Activated B cell treated with CpG ODN at 0.5 μM for 24 hours (primary cell): Measurements from ENCODE around the gene PLEKHA6. TPM values are rescaled to one million over a fixed set of nuclear protein-coding genes. Genes with fewer than 3 reads are reported as not detected.

Experiments used
- ATAC-seq: fragments of 200-7000 bp; cut with Tn5 transposase; one replicate; pipeline ENCODE4 v1.10.0; 2021; ENCODE audit warnings: low read depth, mild to moderate bottlenecking, moderate library complexity
- CTCF ChIA-PET: fragments of 350-600 bp; sonication (Branson Sonifier 250); formaldehyde crosslinking; loops from one replicate; lab custom pipeline; 2021; ENCODE audit warnings: antibody characterized with exemption; lab: Charles Lee
- POLR2A ChIA-PET: fragments of 350-600 bp; sonication (Branson Sonifier 250); formaldehyde crosslinking; loops from one replicate; lab custom pipeline; 2021; ENCODE audit warnings: antibody characterized with exemption; lab: Charles Lee
- DNase-seq: peaks from one replicate; pipeline ENCODE4 v3.0.0; 2022
- H3K27ac Mint-ChIP-seq: one replicate; pipeline ENCODE4 v1.8.0; 2020; ENCODE audit warnings: mixed read lengths
- H3K27me3 Mint-ChIP-seq: one replicate; pipeline ENCODE4 v1.8.0; 2021; ENCODE audit warnings: mixed read lengths
- H3K36me3 Mint-ChIP-seq: one replicate; pipeline ENCODE4 v1.8.0; 2021; ENCODE audit warnings: low read depth, mixed read lengths
- H3K4me1 Mint-ChIP-seq: one replicate; pipeline ENCODE4 v1.8.0; 2021; ENCODE audit warnings: mixed read lengths
- H3K4me3 Mint-ChIP-seq: one replicate; pipeline ENCODE4 v1.8.0; 2020; ENCODE audit warnings: mild to moderate bottlenecking, mixed read lengths
- H3K9me3 Mint-ChIP-seq: one replicate; pipeline ENCODE4 v1.8.0; 2020; ENCODE audit warnings: mixed read lengths
- intact Hi-C: fragments of 100-400 bp; cut with micrococcal nuclease; formaldehyde crosslinking; loops from one replicate; pipeline ENCODE4 v1.15.1; 2024
- total RNA-seq: library from RNA; stranded (reverse); gene quantifications from 2 replicates; pipeline ENCODE4 v1.2.3, GENCODE V29; 2022
- TF ChIP-seq, protein P1 (sequence below): fragments of 200-600 bp; IDR thresholded peaks from one replicate; pipeline ENCODE4 v1.8.0; 2022; ENCODE audit warnings: antibody characterized with exemption, mild to moderate bottlenecking

Gene PLEKHA6, protein sequence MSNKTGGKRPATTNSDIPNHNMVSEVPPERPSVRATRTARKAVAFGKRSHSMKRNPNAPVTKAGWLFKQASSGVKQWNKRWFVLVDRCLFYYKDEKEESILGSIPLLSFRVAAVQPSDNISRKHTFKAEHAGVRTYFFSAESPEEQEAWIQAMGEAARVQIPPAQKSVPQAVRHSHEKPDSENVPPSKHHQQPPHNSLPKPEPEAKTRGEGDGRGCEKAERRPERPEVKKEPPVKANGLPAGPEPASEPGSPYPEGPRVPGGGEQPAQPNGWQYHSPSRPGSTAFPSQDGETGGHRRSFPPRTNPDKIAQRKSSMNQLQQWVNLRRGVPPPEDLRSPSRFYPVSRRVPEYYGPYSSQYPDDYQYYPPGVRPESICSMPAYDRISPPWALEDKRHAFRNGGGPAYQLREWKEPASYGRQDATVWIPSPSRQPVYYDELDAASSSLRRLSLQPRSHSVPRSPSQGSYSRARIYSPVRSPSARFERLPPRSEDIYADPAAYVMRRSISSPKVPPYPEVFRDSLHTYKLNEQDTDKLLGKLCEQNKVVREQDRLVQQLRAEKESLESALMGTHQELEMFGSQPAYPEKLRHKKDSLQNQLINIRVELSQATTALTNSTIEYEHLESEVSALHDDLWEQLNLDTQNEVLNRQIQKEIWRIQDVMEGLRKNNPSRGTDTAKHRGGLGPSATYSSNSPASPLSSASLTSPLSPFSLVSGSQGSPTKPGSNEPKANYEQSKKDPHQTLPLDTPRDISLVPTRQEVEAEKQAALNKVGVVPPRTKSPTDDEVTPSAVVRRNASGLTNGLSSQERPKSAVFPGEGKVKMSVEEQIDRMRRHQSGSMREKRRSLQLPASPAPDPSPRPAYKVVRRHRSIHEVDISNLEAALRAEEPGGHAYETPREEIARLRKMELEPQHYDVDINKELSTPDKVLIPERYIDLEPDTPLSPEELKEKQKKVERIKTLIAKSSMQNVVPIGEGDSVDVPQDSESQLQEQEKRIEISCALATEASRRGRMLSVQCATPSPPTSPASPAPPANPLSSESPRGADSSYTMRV
- total RNA-seq, result 0.61 and 0.62 TPM in 2 replicates

DNA sequence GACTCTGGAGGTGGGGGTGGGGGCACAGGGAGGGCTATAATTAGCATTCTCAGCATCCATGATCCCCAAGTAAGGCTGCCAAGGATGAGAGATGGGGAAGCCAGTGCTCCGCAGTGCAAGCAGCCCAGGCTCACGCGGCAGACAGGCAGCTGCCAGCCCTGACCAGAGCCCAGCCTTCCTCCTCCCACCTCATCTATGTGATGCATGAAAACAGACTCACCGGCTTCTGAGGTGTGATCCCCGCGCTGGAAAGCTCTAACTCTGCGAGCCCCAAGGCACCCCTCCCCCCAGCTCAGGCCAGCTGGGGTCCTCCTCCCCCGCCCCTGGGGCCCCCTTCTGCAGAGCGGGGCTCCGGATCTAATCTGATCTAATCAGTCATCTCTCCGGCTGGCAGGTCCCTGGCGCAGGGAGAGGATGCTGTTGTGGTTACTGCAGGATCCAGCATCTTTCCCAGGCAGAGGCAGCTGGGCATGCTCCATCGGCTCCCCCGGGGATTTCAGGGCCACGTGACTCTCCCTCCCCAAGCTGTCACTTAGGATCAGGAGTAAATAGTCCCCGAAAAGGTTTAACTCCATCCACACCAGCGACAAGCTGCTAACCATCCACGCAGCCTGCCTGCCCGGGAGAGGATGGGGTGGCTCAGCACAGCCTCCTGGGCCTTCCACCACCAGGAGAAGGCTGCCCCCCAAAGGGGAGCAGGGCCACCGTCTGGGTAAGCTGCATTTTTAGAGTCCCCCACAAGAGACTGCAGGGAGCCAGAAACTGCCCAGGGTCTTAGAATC, at the start of gene PLEKHA6:
TSS of gene PLEKHA6 (minus strand) at position 456 of the 782 bp plus-strand sequence. CDS start 86,202 bp downstream, outside the sequence.
- TF ChIP-seq, protein P1, sequence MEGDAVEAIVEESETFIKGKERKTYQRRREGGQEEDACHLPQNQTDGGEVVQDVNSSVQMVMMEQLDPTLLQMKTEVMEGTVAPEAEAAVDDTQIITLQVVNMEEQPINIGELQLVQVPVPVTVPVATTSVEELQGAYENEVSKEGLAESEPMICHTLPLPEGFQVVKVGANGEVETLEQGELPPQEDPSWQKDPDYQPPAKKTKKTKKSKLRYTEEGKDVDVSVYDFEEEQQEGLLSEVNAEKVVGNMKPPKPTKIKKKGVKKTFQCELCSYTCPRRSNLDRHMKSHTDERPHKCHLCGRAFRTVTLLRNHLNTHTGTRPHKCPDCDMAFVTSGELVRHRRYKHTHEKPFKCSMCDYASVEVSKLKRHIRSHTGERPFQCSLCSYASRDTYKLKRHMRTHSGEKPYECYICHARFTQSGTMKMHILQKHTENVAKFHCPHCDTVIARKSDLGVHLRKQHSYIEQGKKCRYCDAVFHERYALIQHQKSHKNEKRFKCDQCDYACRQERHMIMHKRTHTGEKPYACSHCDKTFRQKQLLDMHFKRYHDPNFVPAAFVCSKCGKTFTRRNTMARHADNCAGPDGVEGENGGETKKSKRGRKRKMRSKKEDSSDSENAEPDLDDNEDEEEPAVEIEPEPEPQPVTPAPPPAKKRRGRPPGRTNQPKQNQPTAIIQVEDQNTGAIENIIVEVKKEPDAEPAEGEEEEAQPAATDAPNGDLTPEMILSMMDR, result no peak
- Mint-ChIP-seq H3K4me1 (peaks cover 11% of the 10 kb centered on the region), H3K9me3 (no peaks in the 10 kb centered on the region), H3K27me3 (peaks cover 32% of the 10 kb centered on the region), H3K4me3 (no peak within 1 kb of the TSS), H3K27ac (no peak within 1 kb of the TSS), H3K36me3 (no peaks in the 10 kb centered on the region)
- DNase-seq (no peak), ATAC-seq (no peak)
- ChIA-PET POLR2A (interaction anchor here (0.5 to 0.6 kb wide), 2 partner anchors 154 to 565 kb away, joined by 3 read pairs; no protein-coding TSS in a partner anchor), CTCF (interaction anchor here (1.2 to 1.5 kb wide), 2 partner anchors 153 to 197 kb away, joined by 3 to 4 read pairs; no protein-coding TSS in a partner anchor)
- intact Hi-C loops, result loop anchor here (5.0 kb wide), 2 partner anchors 38 to 857 kb away; no protein-coding TSS in a partner anchor

DNA sequence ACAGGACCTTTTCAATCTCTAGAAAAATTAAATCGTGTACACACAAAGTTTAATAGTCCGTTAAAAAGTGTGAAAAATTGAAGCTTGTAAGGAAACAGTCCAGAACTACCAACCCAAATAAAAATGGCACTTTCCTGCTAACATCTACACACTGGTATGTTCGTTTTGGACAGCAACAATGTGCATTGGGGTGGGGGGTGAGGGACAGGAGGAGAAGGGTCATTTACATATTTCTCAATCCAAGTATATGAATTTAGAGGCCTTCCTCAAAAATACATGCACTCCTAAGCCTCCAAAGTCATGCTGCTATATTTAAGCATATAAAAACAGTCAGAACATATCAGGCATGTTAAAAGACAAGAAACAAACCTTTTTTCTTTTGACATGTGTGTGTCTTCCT, 49.4 kb upstream of the PLEKHA6 start:
- TF ChIP-seq, protein P1, result no peak
- H3K27ac Mint-ChIP-seq, result peak overlapping the region; percentile 68
- ChIA-PET POLR2A (interaction anchor here (0.7 kb wide), 1 partner anchor 8 kb away, joined by 3 read pairs; no protein-coding TSS in a partner anchor), CTCF (interaction anchor here (2.5 kb wide), 1 partner anchor 10 kb away, joined by 24 read pairs; no protein-coding TSS in a partner anchor)
- H3K4me1 Mint-ChIP-seq, result peaks cover 37% of the 10 kb centered on the region
- H3K9me3 Mint-ChIP-seq, result no peaks in the 10 kb centered on the region
- H3K36me3 Mint-ChIP-seq, result peaks cover 64% of the 10 kb centered on the region
- no peak for ATAC-seq
- DNase-seq, result no peak
- H3K4me3 Mint-ChIP-seq, result peak overlapping the region; percentile 99
- intact Hi-C loops, result no loop called here
- no peaks in the 10 kb centered on the region for H3K27me3 Mint-ChIP-seq

DNA sequence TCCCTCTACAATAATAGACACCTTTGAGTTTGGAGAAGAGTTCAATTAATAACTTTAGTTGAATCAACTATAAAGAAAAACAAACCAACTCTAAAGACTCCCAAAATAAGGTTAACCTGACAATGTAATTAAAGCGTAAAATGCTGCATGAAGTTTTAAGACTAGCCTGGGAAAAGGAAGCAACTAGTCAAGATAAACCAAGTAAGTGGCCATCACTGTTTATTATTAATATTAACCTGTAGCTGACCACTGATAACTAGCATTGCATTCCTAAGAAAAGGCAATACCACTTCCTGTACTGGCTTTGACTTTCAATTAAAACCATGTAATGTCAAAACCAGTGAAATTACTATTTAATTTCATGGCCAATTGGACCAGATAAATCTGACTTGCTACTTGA, 48.9 kb upstream of the PLEKHA6 start:
- no peaks in the 10 kb centered on the region for H3K27me3 Mint-ChIP-seq
- POLR2A ChIA-PET, result interaction anchor here (0.6 to 1.8 kb wide), 3 partner anchors 18 to 107 kb away, joined by 3 to 6 read pairs (median 4); partner anchors contain the start of gene MDM4

DNA sequence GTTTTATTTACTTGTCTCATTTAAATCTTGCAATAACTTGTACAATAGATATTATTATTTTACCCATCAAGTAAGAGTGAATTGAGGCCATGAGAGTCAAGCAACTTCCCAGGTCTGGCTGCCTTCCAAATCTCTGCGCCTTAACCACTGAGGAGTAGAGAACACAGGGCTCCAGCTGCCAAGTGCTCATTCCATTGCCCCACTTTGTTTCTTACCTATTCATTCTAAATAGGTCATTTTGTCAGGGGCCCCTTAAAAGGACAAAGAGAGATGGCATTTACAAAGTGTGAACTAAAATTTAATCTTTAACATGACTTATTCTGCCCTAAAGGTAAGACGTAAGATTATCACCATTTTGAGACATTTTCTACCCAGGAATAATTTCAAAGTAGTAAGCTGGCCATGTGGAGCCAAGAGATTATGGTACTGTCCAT, 48.4 kb upstream of the PLEKHA6 start:
- DNase-seq (no peak), ATAC-seq (no peak)
- no peaks in the 10 kb centered on the region for H3K9me3 Mint-ChIP-seq
- ChIA-PET POLR2A (interaction anchor here (0.6 to 1.8 kb wide), 4 partner anchors 14 to 108 kb away, joined by 3 to 6 read pairs (median 5); partner anchors contain the start of gene MDM4), CTCF (interaction anchor here (1.0 to 1.7 kb wide), 4 partner anchors 9 to 95 kb away, joined by 3 to 12 read pairs (median 4); no protein-coding TSS in a partner anchor)
- no peaks in the 10 kb centered on the region for H3K27me3 Mint-ChIP-seq
- peaks cover 40% of the 10 kb centered on the region for H3K4me1 Mint-ChIP-seq
- H3K36me3 Mint-ChIP-seq, result peaks cover 71% of the 10 kb centered on the region
- H3K4me3 Mint-ChIP-seq, result peak overlapping the region; percentile 99
- intact Hi-C loops, result no loop called here
- H3K27ac Mint-ChIP-seq, result peak overlapping the region; percentile 68
- TF ChIP-seq, protein P1, result no peak

More for the DNA sequence above, 48.9 kb upstream of the PLEKHA6 start:
- intact Hi-C loops, result no loop called here
- CTCF ChIA-PET, result interaction anchor here (1.7 kb wide), 2 partner anchors 10 to 22 kb away, joined by 5 to 12 read pairs; no protein-coding TSS in a partner anchor
- TF ChIP-seq, protein P1, result no peak
- DNase-seq, result no peak
- peaks cover 40% of the 10 kb centered on the region for H3K4me1 Mint-ChIP-seq
- ATAC-seq, result no peak
- peak overlapping the region; percentile 99 for H3K4me3 Mint-ChIP-seq
- H3K36me3 Mint-ChIP-seq, result peaks cover 70% of the 10 kb centered on the region
- H3K9me3 Mint-ChIP-seq, result no peaks in the 10 kb centered on the region
- H3K27ac Mint-ChIP-seq, result peak overlapping the region; percentile 68
